GM19035 (cell line): ENCODE measurements around the gene AANAT.

Experiments
- ATAC-seq: cut with Tn5 transposase; IDR thresholded peaks from one replicate; pipeline ENCODE4 v1.9.1; 2021; ENCODE audit not compliant: unreplicated experiment

Gene AANAT

GRCh38 chr17:76467366-76467765, at the start of gene AANAT:
TSS of gene AANAT (plus strand) at chr17:76467603. CDS start at chr17:76468747, 1,144 bp downstream.
- no peak for ATAC-seq

GRCh38 chr17:76419576-76420260, 47.7 kb upstream of the AANAT start:
- ATAC-seq, result no peak

GRCh38 chr17:76420356-76421043, 46.9 kb upstream of the AANAT start:
- no peak for ATAC-seq

- ATAC-seq, result no peak
Measured at GRCh38 chr17:76421044-76421407, 46.4 kb upstream of the AANAT start.

- ATAC-seq, result no peak
Measured at GRCh38 chr17:76422406-76422805, 45.0 kb upstream of the AANAT start.

GRCh38 chr17:76422860-76423259, 44.5 kb upstream of the AANAT start:
- ATAC-seq, result no peak

GRCh38 chr17:76426853-76427252, 40.5 kb upstream of the AANAT start:
- ATAC-seq, result no peak

- no peak for ATAC-seq
Measured at GRCh38 chr17:76427501-76428231, 39.7 kb upstream of the AANAT start.

GRCh38 chr17:76428511-76428910, 38.9 kb upstream of the AANAT start:
- no peak for ATAC-seq

GRCh38 chr17:76431509-76431908, 35.9 kb upstream of the AANAT start:
- ATAC-seq, result no peak

- no peak for ATAC-seq
Measured at GRCh38 chr17:76432004-76432403, 35.4 kb upstream of the AANAT start.

GRCh38 chr17:76432712-76433336, 34.6 kb upstream of the AANAT start:
- ATAC-seq, result no peak

- no peak for ATAC-seq
Measured at GRCh38 chr17:76433693-76434092, 33.7 kb upstream of the AANAT start.

- no peak for ATAC-seq
Measured at GRCh38 chr17:76434870-76435269, 32.5 kb upstream of the AANAT start.

- ATAC-seq, result no peak
Measured at GRCh38 chr17:76435751-76436150, 31.7 kb upstream of the AANAT start.

GRCh38 chr17:76437467-76438402, 29.7 kb upstream of the AANAT start:
- no peak for ATAC-seq

- ATAC-seq, result no peak
Measured at GRCh38 chr17:76438906-76439305, 28.5 kb upstream of the AANAT start.

- no peak for ATAC-seq
Measured at GRCh38 chr17:76439314-76439928, 28.0 kb upstream of the AANAT start.

- ATAC-seq, result no peak
Measured at GRCh38 chr17:76440751-76441362, 26.5 kb upstream of the AANAT start.
